NCI-H2227 (cell line): ENCODE data around the gene MPL.

Source experiments
- DNase-seq: peaks from one replicate; lab custom pipeline; 2025; ENCODE audit not compliant: unreplicated experiment; lab: John Stamatoyannopoulos, UW

The MPL gene

DNA sequence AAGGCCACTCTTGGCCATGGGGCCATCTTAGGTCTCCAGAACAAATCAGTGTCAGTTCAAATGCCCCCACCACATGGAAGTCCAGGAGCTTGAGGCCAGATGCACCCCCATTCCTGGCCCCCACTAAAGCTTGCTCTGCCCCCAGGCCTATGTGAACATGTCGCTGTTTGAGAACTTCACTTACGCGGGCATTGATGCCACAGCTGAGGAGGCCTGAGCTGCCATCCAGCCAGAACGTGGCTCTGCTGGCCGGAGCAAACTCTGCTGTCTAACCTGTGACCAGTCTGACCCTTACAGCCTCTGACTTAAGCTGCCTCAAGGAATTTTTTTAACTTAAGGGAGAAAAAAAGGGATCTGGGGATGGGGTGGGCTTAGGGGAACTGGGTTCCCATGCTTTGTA lies 15.1 kb upstream of the MPL start:
- DNase-seq: no peak

DNA sequence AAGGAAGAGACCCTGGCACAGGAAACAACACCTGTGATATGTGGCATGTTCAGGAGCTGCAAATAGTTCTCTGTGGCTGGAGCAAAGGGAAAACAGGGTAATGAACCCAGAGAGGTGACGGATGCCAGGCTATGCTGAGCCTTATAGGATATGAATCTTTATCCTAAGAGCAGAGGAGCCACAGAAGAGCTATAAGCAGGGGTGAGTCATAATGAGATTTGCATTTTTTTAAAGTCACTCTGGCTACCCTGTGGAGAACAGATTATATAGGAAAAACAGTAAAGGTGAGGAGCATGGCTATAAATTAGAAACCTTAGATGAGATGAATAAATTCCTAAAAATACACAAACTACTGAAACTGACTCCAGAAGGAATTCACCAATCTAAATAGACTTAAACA lies 12.8 kb upstream of the MPL start:
- DNase-seq: no peak

DNA sequence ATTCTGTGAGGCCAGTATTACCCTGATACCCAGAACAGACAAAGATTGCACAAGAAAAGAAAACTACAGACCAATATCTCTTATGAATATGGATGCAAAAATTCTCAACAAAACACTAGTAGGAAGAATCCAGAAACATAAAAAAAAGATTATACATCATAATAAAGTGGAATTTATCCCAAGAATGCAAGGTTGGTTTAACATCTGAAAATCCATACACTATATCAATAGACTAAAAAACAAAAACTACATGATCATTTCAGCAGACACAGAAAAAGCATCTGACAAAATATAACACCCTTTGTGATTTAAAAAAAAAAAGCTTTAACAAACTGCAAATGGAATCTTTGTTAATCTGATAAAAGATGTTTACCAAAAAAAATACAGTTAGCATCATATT lies 12.2 kb upstream of the MPL start:
- no peak for DNase-seq

DNA sequence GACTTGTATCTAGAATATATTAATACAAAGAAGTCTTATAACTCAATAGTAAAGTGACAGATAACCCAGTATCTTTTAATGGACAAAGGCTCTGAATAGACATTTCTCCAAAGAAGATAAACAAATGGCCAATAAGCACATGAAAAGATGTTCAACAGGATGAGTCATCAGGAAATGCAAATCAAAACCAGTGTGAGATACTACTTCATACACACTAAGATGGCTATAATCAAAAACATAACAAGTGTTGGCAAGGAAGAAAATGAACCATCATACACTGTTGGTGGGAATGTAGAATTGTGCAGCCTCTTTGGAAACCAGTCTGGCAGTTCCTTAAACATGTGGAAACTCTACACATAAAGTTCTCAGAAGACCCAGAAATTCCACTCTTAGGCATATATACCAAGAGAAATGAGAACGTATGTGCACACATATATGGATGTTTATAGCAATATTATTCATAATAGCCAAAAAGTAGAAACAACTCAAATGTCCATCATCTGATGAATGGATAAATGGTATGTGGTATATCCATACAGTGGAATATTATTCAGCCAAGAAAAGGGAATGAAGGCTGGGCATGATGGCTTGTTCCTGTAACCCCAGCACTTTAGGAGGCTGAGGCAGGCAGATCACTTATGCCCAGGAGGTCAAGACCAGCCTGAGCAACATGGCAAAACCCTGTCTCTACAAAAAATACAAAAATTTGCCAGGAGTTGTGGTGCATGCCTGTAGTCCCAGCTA lies 9.9 kb upstream of the MPL start:
- no peak for DNase-seq

DNA sequence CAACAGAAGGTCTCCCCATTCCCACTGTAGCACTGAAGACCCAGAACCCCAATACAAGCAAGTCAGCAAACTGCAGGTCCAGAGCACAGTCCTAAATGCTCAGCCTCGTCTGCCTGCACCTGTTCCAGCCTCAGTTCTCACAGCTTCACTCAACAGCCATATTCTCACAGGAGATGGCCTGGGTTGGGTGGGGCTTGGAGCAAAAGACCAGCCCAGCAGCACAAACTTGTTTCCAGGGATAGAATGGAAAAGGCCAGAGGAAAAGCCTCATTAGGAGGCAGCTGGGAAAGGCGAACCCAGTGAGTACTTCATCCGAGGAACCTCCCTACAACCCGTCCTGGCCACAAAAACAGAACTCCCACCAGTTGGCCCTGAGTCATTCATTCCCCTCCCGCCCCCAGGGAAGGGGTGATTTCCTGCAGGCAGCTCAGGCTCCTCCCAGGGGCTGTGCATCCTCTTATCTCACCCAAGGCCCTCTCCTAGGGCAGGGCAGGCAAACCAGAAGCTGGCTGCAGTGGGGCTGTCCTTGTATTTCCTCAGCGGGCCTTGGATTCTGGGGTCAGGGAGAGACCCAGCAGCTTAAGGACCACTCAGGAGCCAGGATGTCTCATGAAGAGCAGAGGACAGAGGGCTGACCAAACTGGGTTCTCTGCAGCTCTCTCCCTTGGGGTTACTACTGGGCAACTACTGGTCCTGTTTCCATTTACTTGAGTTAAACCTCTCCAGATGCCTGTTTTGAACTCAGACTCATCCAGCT lies 7.4 kb upstream of the MPL start:
- no peak for DNase-seq

DNA sequence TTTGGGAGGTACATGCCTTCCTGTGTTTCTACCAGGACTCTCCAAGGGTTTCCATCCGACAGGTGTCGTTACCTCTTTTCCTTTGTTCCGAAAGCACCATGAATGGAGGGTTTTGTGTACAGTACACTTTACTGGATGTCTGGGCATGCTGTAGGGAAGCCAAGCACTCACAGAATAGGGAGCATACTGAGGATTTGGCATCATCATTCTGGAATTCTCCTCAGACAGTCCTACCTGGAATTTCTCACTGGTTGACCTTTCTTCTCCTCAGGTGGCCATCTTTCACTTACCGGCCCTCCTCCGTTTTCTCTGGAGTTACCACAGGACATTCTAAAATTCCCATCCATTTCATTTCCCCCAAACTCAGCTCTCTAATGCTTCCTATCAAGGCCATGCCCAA lies 5.9 kb upstream of the MPL start:
- DNase-seq: no peak

DNA sequence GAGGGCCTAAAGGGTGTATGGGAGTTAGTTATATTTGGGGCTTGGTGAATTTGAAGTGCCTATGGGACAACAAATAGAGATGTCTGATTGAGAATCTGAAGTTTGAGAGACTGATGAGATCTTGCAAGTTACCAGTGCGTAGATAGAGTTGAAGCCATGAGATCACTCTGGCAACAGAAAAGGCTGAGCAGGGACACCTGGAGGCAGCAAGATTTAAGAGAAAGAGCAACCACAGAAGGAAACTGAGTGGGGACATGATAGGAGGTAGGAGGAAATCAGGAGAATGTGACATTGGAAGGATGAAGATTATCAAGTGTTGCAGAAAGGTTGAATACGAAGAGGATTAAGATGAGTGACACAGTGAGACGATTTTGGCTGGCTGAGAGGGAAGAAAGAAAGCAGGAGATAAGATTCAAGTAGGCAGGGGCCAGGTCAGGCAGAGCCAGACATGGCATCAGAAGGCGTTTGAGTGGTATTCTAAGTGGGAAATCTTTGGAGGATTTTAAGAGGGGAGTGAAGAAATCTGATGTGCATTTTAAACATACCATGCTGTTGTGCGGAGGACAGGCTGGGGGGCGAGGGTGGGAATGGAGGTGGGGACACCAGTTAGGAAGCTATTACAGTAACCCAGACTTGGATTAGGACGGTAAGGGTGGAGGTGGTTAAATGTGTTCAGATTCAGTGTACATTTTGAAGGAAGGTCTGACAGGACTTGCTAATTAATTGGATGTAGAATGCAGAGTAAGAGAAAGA lies 3.0 kb upstream of the MPL start:
- DNase-seq: no peak

DNA sequence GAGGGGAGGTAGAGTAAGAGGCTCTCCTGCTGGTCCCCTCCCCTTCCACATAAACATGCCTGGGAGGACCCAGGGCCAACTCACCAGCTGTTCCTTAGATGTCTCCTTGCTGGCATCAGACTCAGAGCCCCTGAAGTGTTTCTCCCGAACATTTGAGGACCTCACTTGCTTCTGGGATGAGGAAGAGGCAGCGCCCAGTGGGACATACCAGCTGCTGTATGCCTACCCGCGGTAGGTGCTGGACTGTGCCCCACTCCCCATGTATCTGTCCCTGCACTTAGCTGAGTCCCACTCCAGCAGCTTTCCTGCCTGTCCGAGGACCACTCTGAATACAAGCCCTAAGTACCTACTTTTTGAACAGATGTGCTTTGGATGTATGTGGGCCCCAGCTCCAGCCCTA lies 383 bp downstream of the MPL start:
- DNase-seq: no peak

DNA sequence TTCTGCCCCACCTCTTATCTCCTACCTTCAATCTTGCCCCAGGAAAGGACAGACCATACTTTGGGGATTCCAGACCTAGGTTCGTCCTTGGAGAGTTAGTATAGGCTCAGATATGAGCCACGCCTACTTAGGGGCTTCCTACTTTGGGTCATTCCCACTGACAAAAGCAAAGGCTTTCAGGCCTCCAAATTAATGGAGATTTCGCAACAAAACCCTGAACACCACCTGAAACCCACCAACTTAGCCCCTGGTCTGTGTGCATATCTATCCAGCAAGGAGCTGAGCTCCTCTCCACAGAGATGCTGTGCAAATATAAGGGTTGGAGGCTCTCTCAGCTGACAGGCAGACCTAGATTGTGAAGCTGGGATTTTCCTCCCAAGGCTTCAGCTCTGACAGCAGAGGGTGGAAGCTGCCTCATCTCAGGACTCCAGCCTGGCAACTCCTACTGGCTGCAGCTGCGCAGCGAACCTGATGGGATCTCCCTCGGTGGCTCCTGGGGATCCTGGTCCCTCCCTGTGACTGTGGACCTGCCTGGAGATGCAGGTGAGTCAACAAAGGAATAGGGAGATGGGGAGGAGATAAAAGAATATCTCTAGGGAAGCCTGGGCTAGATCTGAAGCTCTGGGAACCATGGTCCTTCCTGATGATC lies 2.1 kb downstream of the MPL start:
- DNase-seq: no peak

DNA sequence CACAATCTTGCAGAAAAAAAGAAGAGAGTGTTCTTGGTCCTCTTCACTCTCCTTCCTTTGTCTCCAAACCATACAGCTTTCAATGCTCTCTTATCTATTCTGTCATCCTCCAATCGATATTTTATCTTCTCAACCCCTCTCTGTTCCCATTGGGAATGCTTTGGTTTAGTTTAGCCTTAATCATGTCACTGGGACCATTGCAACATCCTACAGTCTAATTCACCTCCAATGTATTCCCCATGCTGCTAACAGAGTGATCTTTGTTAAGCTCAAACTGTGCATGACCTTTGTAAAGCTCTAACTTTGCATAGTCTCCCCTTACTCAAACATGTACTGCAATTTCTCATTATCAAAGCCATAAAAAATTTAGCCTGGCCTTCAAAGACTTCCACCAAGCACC lies 2.9 kb downstream of the MPL start:
- no peak for DNase-seq

DNA sequence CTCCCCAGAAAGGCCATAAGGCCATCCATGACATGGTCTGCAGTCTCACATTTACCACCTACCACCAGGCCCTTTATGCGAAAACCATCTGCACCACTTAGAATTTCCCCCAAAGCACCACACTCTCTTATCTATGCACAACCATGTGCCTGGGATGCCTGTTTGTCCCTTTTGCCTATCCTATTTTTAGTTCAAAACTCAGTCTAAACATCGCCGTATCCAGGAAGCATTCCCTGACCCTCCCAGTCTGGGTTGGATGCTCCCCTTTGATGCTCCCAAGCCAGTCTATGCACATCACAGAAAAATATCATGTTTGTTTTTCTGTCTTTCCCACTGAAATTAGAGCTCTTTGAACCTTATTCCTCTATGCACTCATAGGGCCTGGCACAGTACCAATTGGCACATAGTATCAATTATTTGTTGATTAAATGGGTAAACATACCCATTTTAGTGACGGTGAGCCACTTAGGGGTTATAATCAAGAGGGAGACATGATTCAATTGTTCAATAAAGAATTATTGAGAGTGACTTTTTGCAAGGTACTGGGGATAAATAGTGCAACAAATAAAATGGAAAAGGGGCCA lies 6.7 kb downstream of the MPL start:
- DNase-seq: no peak

DNA sequence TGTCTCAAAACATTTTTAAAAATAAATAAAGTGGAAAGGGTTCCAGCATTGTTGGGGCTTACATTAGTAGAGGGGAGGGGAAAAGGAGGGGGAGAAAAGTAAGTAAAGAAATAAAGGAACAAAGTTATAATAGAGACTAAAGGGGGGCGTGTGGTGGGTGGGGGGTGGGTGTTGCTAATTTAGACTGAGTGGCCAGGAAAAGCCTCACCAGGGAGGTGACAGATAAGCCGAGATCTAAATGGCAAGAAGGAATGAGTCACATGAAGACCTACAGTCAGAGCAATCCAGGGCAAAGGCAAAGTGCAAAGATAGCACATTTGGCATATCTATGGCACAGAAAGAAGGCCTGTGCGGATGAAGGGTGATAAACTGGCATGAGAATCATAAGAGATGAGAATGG lies 7.5 kb downstream of the MPL start:
- DNase-seq: no peak

DNA sequence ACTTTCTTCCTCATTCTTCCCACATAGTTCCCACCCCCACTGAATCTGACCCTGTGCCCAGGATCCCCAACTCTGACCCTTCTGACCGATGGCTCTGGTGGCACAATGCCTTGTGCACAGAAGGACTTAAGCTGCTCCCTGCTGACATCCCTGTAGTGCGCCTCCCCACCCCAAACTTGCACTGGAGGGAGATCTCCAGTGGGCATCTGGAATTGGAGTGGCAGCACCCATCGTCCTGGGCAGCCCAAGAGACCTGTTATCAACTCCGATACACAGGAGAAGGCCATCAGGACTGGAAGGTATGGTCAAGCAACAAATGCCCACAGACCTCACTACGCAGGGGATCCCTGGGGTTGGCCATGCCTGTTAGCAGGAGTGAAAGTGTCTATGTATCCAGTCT lies 9.0 kb downstream of the MPL start:
- no peak for DNase-seq

DNA sequence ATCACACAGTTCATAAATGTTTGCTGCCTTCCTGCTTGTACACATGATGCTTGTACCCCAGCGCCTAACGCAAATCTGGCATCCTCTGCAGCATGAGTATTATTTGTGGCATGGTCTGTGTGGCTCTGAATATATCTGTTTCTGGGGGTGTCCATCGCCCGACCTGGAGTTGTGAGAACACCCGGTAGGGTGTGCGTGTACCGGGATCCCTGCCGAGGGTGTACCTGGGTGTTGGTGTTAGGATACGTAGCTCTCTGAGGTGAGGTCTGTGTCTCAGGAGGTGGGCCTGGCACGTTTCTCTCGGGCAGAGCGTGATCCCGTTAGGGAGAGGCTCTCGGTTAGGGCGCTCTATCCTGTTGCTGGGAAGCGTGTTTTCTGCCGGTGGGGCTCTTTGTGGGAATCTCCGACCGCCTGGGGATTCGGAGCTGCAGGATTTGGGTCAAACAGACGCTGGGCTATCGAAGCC lies 10.8 kb downstream of the MPL start:
- DNase-seq: peak; percentile 84

DNA sequence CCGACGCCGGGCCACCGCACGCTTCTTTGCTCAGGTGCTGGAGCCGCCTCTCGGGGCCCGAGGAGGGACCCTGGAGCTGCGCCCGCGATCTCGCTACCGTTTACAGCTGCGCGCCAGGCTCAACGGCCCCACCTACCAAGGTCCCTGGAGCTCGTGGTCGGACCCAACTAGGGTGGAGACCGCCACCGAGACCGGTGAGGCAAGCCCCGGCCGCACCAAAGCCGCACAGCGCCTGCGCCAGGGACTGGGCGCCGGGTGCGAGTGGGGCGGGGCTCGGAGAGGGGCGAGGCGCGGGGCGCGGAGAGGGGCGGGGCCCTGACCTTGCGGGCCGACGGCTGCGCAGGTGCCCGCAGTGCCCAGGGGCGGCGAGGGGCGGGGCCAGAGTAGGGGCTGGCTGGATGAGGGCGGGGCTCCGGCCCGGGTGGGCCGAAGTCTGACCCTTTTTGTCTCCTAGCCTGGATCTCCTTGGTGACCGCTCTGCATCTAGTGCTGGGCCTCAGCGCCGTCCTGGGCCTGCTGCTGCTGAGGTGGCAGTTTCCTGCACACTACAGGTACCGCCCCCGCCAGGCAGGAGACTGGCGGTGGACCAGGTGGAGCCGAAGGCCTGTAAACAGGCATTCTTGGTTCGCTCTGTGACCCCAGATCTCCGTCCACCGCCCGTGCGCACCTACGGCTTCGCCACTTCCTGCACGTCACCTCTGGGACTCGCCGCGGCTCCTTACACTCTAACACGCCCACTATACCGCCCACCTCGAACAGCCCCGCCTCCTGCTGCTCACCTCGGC lies 11.4 kb downstream of the MPL start:
- peak; percentile 97 for DNase-seq

DNA sequence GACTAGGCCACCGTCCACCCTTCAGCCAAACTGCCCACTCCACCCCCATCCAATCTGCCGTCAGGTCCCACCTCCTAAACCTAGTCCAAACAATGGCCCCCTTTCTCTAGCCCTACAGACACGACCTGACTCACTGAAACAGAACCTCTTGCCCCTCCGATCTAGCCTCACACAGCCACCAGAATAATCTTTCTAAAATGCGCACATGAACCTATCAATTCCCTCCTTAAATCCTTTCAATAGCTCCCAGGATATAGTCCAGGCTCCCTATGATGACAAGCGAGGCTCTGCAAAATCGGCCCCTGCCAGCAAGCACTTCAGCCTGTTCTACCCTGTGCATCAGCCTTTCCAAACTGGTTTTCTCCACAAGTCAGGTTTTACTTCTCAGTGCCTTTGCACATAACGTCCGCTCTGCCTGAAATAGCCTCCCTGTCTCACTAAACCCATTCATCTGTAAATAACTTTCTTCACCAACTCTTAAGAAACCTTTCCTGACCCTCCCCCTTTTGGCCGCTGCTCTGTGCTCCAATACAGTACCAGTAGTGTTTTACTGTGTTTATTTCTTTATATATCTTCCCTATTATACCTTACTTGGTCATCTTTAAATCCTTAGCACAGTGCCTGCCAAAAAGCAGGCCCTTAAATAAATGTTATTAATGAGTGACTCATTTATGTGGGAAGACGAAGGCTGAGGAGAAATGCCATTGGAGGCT lies 12.1 kb downstream of the MPL start:
- DNase-seq: no peak

DNA sequence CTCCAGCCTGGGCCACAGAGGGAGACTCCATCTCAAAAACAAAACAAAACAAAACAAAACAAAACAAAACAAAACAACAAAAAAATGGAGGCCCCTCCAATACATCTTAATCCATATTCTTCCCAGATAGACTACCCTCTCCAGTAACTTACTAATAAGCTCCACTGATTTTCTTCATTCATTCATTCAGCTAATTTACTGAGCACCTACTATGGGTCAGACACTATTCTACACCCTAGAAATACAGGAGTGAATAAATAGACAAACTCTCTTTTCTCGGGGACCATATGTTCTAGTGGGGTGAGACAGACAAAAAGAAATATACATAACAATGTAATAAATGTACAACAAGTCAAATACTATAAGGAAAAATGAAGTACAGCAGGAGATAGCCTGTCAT lies 13.4 kb downstream of the MPL start:
- DNase-seq: no peak

DNA sequence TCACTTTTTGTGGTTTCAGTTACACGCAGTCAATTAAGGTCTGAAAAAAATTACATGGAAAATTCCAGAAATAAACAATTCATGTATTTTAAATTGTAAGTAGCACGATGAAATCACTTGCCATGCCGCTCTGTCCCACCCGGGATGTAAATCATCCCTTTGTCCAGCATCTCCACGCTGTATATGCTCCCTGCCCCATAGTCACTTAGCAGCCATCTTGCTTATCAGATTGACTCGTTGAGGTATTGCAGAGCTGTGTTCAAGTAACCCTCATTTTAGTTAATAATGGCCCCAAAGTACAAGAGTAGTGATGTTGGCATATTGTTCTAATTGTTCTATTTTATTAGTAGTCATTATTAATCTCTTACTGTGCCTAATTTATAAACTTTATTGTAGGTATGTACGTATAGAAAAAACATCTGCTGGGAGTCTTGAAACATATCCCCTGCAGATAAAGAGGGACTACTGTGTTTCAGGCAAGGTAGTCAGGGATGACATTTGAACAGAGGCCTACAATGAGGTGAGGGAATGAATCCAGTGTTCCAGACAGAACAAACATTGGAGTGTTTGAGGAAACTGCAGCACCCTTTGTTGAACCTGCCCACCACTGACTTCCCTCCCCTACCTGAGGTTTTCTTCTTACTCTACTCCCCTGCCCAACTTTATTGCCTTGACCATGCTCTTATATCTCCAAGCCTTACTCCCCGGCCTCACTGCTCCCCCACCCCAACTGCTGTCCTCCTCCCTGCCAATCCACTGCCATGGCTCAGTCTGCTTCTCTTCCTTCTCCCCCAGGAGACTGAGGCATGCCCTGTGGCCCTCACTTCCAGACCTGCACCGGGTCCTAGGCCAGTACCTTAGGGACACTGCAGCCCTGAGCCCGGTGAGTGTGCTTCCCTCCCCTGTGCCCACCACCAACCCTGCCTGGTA lies 14.1 kb downstream of the MPL start:
- DNase-seq: no peak

DNA sequence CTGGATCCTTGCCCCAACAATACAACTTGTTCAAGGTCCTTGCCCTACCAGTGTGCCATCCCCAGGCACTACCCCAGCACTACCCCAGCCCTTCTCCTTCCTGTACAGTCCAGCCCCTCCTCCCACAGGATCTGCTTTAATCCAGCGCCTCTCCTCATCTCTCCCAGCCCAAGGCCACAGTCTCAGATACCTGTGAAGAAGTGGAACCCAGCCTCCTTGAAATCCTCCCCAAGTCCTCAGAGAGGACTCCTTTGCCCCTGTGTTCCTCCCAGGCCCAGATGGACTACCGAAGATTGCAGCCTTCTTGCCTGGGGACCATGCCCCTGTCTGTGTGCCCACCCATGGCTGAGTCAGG lies 14.7 kb downstream of the MPL start:
- no peak for DNase-seq
